ENCODE data around the gene CCDC186. TPM values are rescaled to one million over a fixed set of nuclear protein-coding genes. Genes with fewer than 3 reads are reported as not detected.

The CCDC186 gene

GRCh38 chr10:114073395-114074186 lies 100.4 kb downstream of the CCDC186 start:
- H2AK5ac ChIP-seq (ENCODE audit: low read length, severe bottlenecking): no peak overlapping the region
- peaks cover 0 to 12% of the 10 kb centered on the region in 2 experiments for H3K27me3 ChIP-seq (ENCODE audit: control insufficient read depth in 1 of 2, insufficient read depth in 1 of 2, low read length in 2 of 2)
- H2AFZ ChIP-seq (ENCODE audit: low read depth, low read length): no peak overlapping the region
- no peaks in the 10 kb centered on the region for H3K4me1 ChIP-seq (ENCODE audit: control insufficient read depth, insufficient read depth, low read depth, low read length)
- no peak overlapping the region for H2BK120ac ChIP-seq (ENCODE audit: low read depth, low read length)
- 98% methylated on average over 8 of the region's 14 CpGs for WGBS
- H3K27ac ChIP-seq (ENCODE audit: low read length, poor library complexity, severe bottlenecking): no peak overlapping the region
- H3K9ac ChIP-seq (ENCODE audit: low read length): no peak overlapping the region
- no peak overlapping the region for H4K91ac ChIP-seq (ENCODE audit: low read length)
- H3K36me3 ChIP-seq (ENCODE audit: control insufficient read depth in 1 of 2, insufficient read depth in 2 of 2, low read depth in 1 of 2, low read length in 2 of 2): no peaks in the 10 kb centered on the region
- H3K79me1 ChIP-seq (replicated peaks; ENCODE audit: low read length, poor library complexity, severe bottlenecking): no peaks in the 10 kb centered on the region
- no peak overlapping the region for H2BK5ac ChIP-seq (ENCODE audit: low read depth, low read length, poor library complexity, severe bottlenecking)
- H3K14ac ChIP-seq (ENCODE audit: low read length in 2 of 2): peak overlapping the region in 1 of 2 experiments; percentile 0
- H3K9me3 ChIP-seq (ENCODE audit: control insufficient read depth, low read length): no peaks in the 10 kb centered on the region
- no peak overlapping the region for H3K4me3 ChIP-seq (ENCODE audit: insufficient read depth in 1 of 2, low read depth in 1 of 2, low read length in 2 of 2)
- no peak overlapping the region for H4K8ac ChIP-seq (ENCODE audit: low read length)
- no peak overlapping the region for H2BK12ac ChIP-seq (ENCODE audit: low read length in 2 of 2)
- H2BK15ac ChIP-seq (ENCODE audit: low read depth, poor library complexity, severe bottlenecking): no peak overlapping the region
- no peak overlapping the region for H3K4ac ChIP-seq (ENCODE audit: low read depth in 1 of 2, low read length in 2 of 2)
- no peak overlapping the region for H3K18ac ChIP-seq (ENCODE audit: low read depth in 1 of 2, low read length in 2 of 2)
- no peak for DNase-seq
- no peak overlapping the region for H3K23ac ChIP-seq (ENCODE audit: low read length in 2 of 2)
- no peak overlapping the region for H3K4me2 ChIP-seq (ENCODE audit: low read length, poor library complexity, severe bottlenecking)

- Histone ChIP-seq H4K91ac (ENCODE audit: low read length) (no peak overlapping the region), H4K8ac (ENCODE audit: low read length) (no peak overlapping the region), H3K27ac (ENCODE audit: low read length, poor library complexity, severe bottlenecking) (no peak overlapping the region), H3K27me3 (ENCODE audit: control insufficient read depth in 1 of 2, insufficient read depth in 1 of 2, low read length in 2 of 2) (peaks cover 0 to 5% of the 10 kb centered on the region in 2 experiments), H2AFZ (ENCODE audit: low read depth, low read length) (no peak overlapping the region), H3K4me2 (ENCODE audit: low read length, poor library complexity, severe bottlenecking) (no peak overlapping the region), H3K4me3 (ENCODE audit: insufficient read depth in 1 of 2, low read depth in 1 of 2, low read length in 2 of 2) (no peak overlapping the region), H3K79me1 (replicated peaks; ENCODE audit: low read length, poor library complexity, severe bottlenecking) (no peaks in the 10 kb centered on the region), H3K36me3 (ENCODE audit: control insufficient read depth in 1 of 2, insufficient read depth in 2 of 2, low read depth in 1 of 2, low read length in 2 of 2) (no peaks in the 10 kb centered on the region), H3K9ac (ENCODE audit: low read length) (no peak overlapping the region), H2BK120ac (ENCODE audit: low read depth, low read length) (no peak overlapping the region), H2BK5ac (ENCODE audit: low read depth, low read length, poor library complexity, severe bottlenecking) (no peak overlapping the region), H3K9me3 (ENCODE audit: control insufficient read depth, low read length) (no peaks in the 10 kb centered on the region), H2BK15ac (ENCODE audit: low read depth, poor library complexity, severe bottlenecking) (no peak overlapping the region), H3K18ac (ENCODE audit: low read depth in 1 of 2, low read length in 2 of 2) (no peak overlapping the region), H3K4me1 (ENCODE audit: control insufficient read depth, insufficient read depth, low read depth, low read length) (no peaks in the 10 kb centered on the region), H2AK5ac (ENCODE audit: low read length, severe bottlenecking) (no peak overlapping the region), H3K4ac (ENCODE audit: low read depth in 1 of 2, low read length in 2 of 2) (no peak overlapping the region), H2BK12ac (ENCODE audit: low read length in 2 of 2) (no peak overlapping the region), H3K14ac (ENCODE audit: low read length in 2 of 2) (no peak overlapping the region), H3K23ac (ENCODE audit: low read length in 2 of 2) (no peak overlapping the region)
- DNase-seq: no peak
- WGBS: 81% methylated on average over 4 of the region's 4 CpGs
These were observed 102.8 kb downstream of the CCDC186 start for GRCh38 chr10:114071178-114071577.

Small RNAs within 50 kb of the gene (small RNA-seq; reads per million reads assigned to genes)
- not detected for gene RF02277 (ENCODE audit: low read depth)
- not detected for gene RNU6-709P (ENCODE audit: low read depth)
